Muscle layer of duodenum (tissue), 2 donors: ENCODE measurements around the gene LZTR1.

Source experiments
- H3K27ac ChIP-seq: one replicate; pipeline ENCODE4 v1.7.0; 2013; ENCODE audit warnings: mild to moderate bottlenecking, low read length
- H3K27me3 ChIP-seq: one replicate; pipeline ENCODE4 v1.7.0; 2013; ENCODE audit warnings: low read depth, mild to moderate bottlenecking, control low read depth, low read length
- H3K36me3 ChIP-seq, 2 donors: one replicate each; pipeline ENCODE4 v1.7.0; 2013; ENCODE audit warnings: low read length in 2 of 2, control low read depth in 1 of 2, mild to moderate bottlenecking in 1 of 2; ENCODE audit not compliant: insufficient read depth in 2 of 2, control insufficient read depth in 1 of 2
- H3K4me1 ChIP-seq, 2 donors: one replicate each; pipeline ENCODE4 v1.7.0; 2013; ENCODE audit warnings: low read length in 2 of 2, mild to moderate bottlenecking in 2 of 2, control low read depth in 1 of 2, moderate library complexity in 1 of 2; ENCODE audit not compliant: insufficient read depth in 2 of 2, control insufficient read depth in 1 of 2
- H3K4me3 ChIP-seq, 2 donors: one replicate each; pipeline ENCODE4 v1.7.0; 2013; ENCODE audit warnings: low read length in 2 of 2, low read depth in 1 of 2, mild to moderate bottlenecking in 1 of 2
- H3K9me3 ChIP-seq, 2 donors: one replicate each; pipeline ENCODE4 v1.7.0; 2013; ENCODE audit warnings: low read length in 2 of 2, control low read depth in 1 of 2, mild to moderate bottlenecking in 1 of 2; ENCODE audit not compliant: control insufficient read depth in 1 of 2
- donor health status: healthy.

LZTR1 gene

GRCh38 chr22:20977516-20978170 lies 4.5 kb upstream of the LZTR1 start:
- no peak overlapping the region for H3K27ac ChIP-seq
- H3K36me3 ChIP-seq: no peaks in the 10 kb centered on the region
- no peaks in the 10 kb centered on the region for H3K9me3 ChIP-seq
- peaks cover 1 to 16% of the 10 kb centered on the region in 2 donors for H3K4me1 ChIP-seq
- H3K4me3 ChIP-seq: no peak overlapping the region
- H3K27me3 ChIP-seq: no peaks in the 10 kb centered on the region

DNA sequence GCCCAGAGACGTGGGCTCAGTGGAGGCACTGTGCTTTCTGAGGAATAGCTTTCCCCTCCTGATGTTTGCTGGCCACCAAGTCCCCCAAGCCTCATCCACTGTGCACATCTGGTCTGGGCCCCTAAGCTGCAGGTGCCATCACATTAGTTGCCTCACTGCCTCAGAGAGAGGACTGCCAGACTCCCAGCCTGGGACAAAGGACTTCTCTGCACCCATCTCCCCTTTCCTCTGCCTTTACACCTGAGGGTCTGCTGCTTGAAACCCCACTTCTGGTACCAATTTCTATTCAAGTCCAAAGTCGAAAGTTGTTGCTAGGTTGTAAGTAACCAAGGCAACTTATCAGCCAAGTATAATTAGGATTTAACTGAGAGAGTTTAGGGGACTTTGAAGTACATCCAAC lies 3.7 kb upstream of the LZTR1 start:
- Histone ChIP-seq H3K27ac (no peak overlapping the region), H3K4me1 (peaks cover 8 to 22% of the 10 kb centered on the region in 2 donors), H3K4me3 (peak overlapping the region in 1 of 2 donors; percentile 21), H3K36me3 (no peaks in the 10 kb centered on the region), H3K9me3 (no peaks in the 10 kb centered on the region), H3K27me3 (no peaks in the 10 kb centered on the region)

DNA sequence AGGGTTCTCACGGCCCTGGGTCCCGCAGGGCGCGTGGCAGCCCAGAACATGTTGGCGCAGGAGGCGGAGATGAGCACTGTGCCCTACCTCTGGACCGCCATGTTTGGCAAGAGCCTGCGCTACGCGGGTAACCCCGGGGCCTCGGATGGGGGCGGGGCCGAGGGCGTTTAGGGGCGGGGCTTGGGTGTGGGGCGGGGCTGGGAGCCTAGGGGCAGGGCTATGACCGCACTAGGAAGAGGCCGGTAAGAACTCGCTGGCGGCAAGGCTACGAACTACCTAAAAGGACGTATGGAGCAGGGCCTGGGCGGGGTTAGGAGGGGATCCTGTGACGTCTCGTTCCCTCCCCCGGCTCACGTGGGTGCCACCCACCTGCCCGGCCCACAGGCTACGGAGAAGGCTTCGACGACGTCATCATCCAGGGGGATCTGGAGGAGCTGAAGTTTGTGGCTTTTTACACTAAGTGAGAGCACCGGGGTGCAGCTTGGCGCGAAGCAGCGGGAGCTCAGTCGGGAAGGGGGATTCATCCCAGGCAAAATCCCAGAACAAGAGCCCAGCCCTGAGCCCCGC lies 2.8 kb upstream of the LZTR1 start:
- Histone ChIP-seq H3K27ac (no peak overlapping the region), H3K9me3 (no peaks in the 10 kb centered on the region), H3K4me3 (peak overlapping the region; percentile 21 to 52), H3K4me1 (peaks cover 8 to 30% of the 10 kb centered on the region in 2 donors), H3K27me3 (no peaks in the 10 kb centered on the region), H3K36me3 (peaks cover 0 to 5% of the 10 kb centered on the region in 2 donors)

- H3K4me3 ChIP-seq: peak overlapping the region; percentile 21 to 52
- no peak overlapping the region for H3K27ac ChIP-seq
- H3K36me3 ChIP-seq: peaks cover 0 to 5% of the 10 kb centered on the region in 2 donors
- H3K4me1 ChIP-seq: peaks cover 8 to 30% of the 10 kb centered on the region in 2 donors
- H3K27me3 ChIP-seq: no peaks in the 10 kb centered on the region
- no peaks in the 10 kb centered on the region for H3K9me3 ChIP-seq
Measured at GRCh38 chr22:20979940-20980453, 2.1 kb upstream of the LZTR1 start.

DNA sequence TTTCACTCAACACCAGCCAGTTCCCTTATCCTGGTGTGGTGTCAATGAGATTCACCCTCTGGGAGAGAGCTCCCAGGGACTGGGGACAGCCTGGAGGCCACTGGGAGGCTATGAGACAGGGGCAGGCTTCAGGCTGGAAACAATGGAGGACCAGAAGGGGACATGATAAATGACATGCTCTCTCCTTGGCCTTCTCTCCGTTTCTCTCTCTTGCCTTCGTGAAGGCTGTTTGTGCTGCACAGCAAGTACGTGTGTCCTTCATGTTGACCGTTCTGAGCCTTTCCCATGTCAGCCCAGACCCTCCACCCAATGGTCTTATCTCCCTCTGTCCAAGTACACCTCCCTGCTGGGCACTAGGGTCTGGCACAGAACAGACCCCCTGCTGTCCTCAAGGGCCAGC lies 1.6 kb upstream of the LZTR1 start:
- Histone ChIP-seq H3K27me3 (no peaks in the 10 kb centered on the region), H3K27ac (no peak overlapping the region), H3K4me1 (peaks cover 8 to 30% of the 10 kb centered on the region in 2 donors), H3K36me3 (peaks cover 3 to 5% of the 10 kb centered on the region in 2 donors), H3K4me3 (no peak overlapping the region), H3K9me3 (no peaks in the 10 kb centered on the region)

GRCh38 chr22:20980938-20981722 lies 967 bp upstream of the LZTR1 start:
- H3K4me1 ChIP-seq: peaks cover 8 to 30% of the 10 kb centered on the region in 2 donors
- H3K4me3 ChIP-seq: peak overlapping the region; percentile 71 to 87
- peak overlapping the region; percentile 89 for H3K27ac ChIP-seq
- H3K9me3 ChIP-seq: no peaks in the 10 kb centered on the region
- H3K36me3 ChIP-seq: peaks cover 5 to 9% of the 10 kb centered on the region in 2 donors
- H3K27me3 ChIP-seq: no peaks in the 10 kb centered on the region

GRCh38 chr22:20982563-20982882 lies 426 bp downstream of the LZTR1 start:
- Histone ChIP-seq H3K9me3 (no peaks in the 10 kb centered on the region), H3K4me1 (peaks cover 8 to 30% of the 10 kb centered on the region in 2 donors), H3K36me3 (peaks cover 5 to 20% of the 10 kb centered on the region in 2 donors), H3K27me3 (no peaks in the 10 kb centered on the region), H3K4me3 (peak overlapping the region; percentile 71 to 87), H3K27ac (peak overlapping the region; percentile 80)

- Histone ChIP-seq H3K36me3 (peaks cover 5 to 26% of the 10 kb centered on the region in 2 donors), H3K27ac (peak overlapping the region; percentile 80), H3K27me3 (no peaks in the 10 kb centered on the region), H3K4me3 (peak overlapping the region; percentile 71 to 87), H3K9me3 (no peaks in the 10 kb centered on the region), H3K4me1 (peaks cover 8 to 30% of the 10 kb centered on the region in 2 donors)
Measured at GRCh38 chr22:20983081-20983771, 1.1 kb downstream of the LZTR1 start.

DNA sequence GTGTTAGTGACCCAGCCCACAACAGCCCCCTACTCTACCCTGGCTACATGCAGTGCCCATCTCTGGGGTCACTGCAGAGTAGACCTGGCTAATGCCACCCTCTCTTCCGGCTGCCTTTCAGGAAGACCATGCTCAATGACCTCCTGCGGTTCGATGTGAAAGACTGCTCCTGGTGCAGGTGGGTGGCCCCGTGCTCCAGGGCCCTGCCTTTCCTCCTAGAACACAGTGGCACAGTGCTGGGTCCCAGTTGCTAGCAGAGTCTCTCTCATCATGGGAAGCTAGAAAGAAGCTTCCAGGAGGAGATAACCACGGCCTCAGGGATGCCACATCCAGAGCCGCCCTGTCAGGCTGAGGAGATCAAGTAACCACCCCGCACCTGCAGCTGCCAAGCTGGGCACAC lies 3.6 kb downstream of the LZTR1 start:
- H3K27ac ChIP-seq: no peak overlapping the region
- peaks cover 8 to 23% of the 10 kb centered on the region in 2 donors for H3K4me1 ChIP-seq
- peaks cover 10 to 34% of the 10 kb centered on the region in 2 donors for H3K36me3 ChIP-seq
- no peak overlapping the region for H3K4me3 ChIP-seq
- no peaks in the 10 kb centered on the region for H3K27me3 ChIP-seq
- no peaks in the 10 kb centered on the region for H3K9me3 ChIP-seq

DNA sequence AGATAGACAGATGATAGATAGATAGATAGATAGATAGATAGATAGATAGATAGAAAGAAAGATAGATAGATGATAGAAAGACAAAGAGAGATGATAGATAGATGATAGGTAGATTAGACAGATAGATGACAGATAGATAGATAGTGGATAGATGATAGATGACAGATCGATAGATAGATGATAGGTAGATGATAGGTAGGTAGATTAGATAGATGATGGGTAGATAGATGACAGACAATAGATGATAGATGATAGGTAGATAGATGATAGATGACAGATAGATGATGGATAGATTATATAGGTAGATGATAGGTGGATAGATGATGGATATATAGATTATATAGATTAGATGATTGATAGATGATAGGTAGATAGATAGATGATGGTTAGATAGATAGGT lies 4.3 kb downstream of the LZTR1 start:
- H3K4me3 ChIP-seq: no peak overlapping the region
- no peak overlapping the region for H3K27ac ChIP-seq
- no peaks in the 10 kb centered on the region for H3K9me3 ChIP-seq
- H3K27me3 ChIP-seq: no peaks in the 10 kb centered on the region
- peaks cover 8 to 17% of the 10 kb centered on the region in 2 donors for H3K4me1 ChIP-seq
- H3K36me3 ChIP-seq: peaks cover 10 to 40% of the 10 kb centered on the region in 2 donors

GRCh38 chr22:20987375-20987774 lies 5.3 kb downstream of the LZTR1 start:
- H3K27me3 ChIP-seq: no peaks in the 10 kb centered on the region
- H3K9me3 ChIP-seq: no peaks in the 10 kb centered on the region
- peaks cover 8 to 14% of the 10 kb centered on the region in 2 donors for H3K4me1 ChIP-seq
- H3K27ac ChIP-seq: no peak overlapping the region
- H3K4me3 ChIP-seq: no peak overlapping the region
- H3K36me3 ChIP-seq: peaks cover 16 to 50% of the 10 kb centered on the region in 2 donors
